Hepatocyte (in vitro differentiated cells): ENCODE measurements around the gene DIPK1A. TPM values are rescaled to one million over a fixed set of nuclear protein-coding genes. Genes with fewer than 3 reads are reported as not detected.

ENCODE experiments used
- DNase-seq: peaks from one replicate; pipeline ENCODE4 v3.0.0-alpha.2; 2016; ENCODE audit warnings: low spot score
- H2AFZ ChIP-seq: fragments of 200-600 bp; sonication (generic); 2 replicates; pipeline ENCODE4 v1.6.0; 2016; ENCODE audit warnings: antibody characterized with exemption, mild to moderate bottlenecking
- H3K27ac ChIP-seq: fragments of 200-600 bp; sonication (generic); 2 replicates; pipeline ENCODE4 v1.5.1; 2016; ENCODE audit warnings: mild to moderate bottlenecking
- H3K27me3 ChIP-seq: fragments of 200-600 bp; sonication (generic); 2 replicates; pipeline ENCODE4 v1.6.1; 2016
- H3K36me3 ChIP-seq: fragments of 200-600 bp; sonication (generic); replicated peaks from 2 replicates; pipeline ENCODE4 v1.5.1; 2016; ENCODE audit warnings: low read depth; ENCODE audit not compliant: insufficient read depth
- H3K4me1 ChIP-seq: fragments of 200-600 bp; sonication (generic); 2 replicates; pipeline ENCODE4 v1.5.1; 2016; ENCODE audit warnings: mild to moderate bottlenecking, moderate library complexity; ENCODE audit not compliant: insufficient read depth
- H3K4me2 ChIP-seq: fragments of 200-600 bp; sonication (generic); 2 replicates; pipeline ENCODE4 v1.6.0; 2016
- H3K4me3 ChIP-seq: fragments of 200-600 bp; sonication (generic); 2 replicates; pipeline ENCODE4 v1.5.1; 2016; ENCODE audit warnings: mild to moderate bottlenecking
- H3K79me2 ChIP-seq: fragments of 200-600 bp; sonication (generic); 2 replicates; pipeline ENCODE4 v1.6.0; 2017; ENCODE audit warnings: mild to moderate bottlenecking
- H3K9me2 ChIP-seq: fragments of 200-600 bp; sonication (generic); replicated peaks from 2 replicates; pipeline ENCODE4 v1.6.0; 2017; ENCODE audit warnings: mild to moderate bottlenecking; ENCODE audit not compliant: insufficient read depth
- H3K9me3 ChIP-seq: fragments of 200-600 bp; sonication (generic); 2 replicates; pipeline ENCODE4 v1.5.1; 2016; ENCODE audit warnings: low read depth, mild to moderate bottlenecking
- H4K20me1 ChIP-seq: fragments of 200-600 bp; sonication (generic); 2 replicates; pipeline ENCODE4 v1.6.0; 2016; ENCODE audit warnings: mild to moderate bottlenecking; ENCODE audit not compliant: insufficient read depth, poor library complexity, severe bottlenecking
- EZH2 ChIP-seq: fragments of 200-600 bp; sonication (generic); IDR thresholded peaks from 2 replicates; pipeline ENCODE4 v1.6.1; 2016; ENCODE audit warnings: antibody characterized with exemption, mild to moderate bottlenecking, borderline replicate concordance
- EZH2phosphoT487 ChIP-seq: fragments of 200-600 bp; sonication (generic); IDR thresholded peaks from one replicate; pipeline ENCODE4 v1.6.1; 2018; ENCODE audit warnings: antibody characterized with exemption, mild to moderate bottlenecking, low read depth, moderate library complexity; ENCODE audit not compliant: unreplicated experiment, severe bottlenecking
- WGBS: methylation state at CpG from one replicate; pipeline ENCODE4 v1.1.6; 2016; ENCODE audit warnings: low lambda C conversion rate; ENCODE audit errors: missing lambda C conversion rate; 5-methylcytosine and 5-hydroxymethylcytosine counted together
- polyA plus RNA-seq: library from polyadenylated mRNA; unstranded; fragments of >200 nt; fragmentation: Nextera tagmentation; extraction: Ambion mirVana; gene quantifications from 2 replicates; pipeline ENCODE4 v1.2.1, GENCODE V29; 2016
- total RNA-seq: library from RNA; depleted of rRNA; stranded (reverse); fragments of >200 nt; gene quantifications from 2 replicates; pipeline ENCODE4 v1.2.3, GENCODE V29; 2014
- TF ChIP-seq, protein P1 (sequence below): fragments of 200-600 bp; sonication (generic); IDR thresholded peaks from 2 replicates; pipeline ENCODE4 v1.5.1; 2016; ENCODE audit warnings: antibody characterized with exemption, mild to moderate bottlenecking; ENCODE audit not compliant: poor library complexity

The DIPK1A gene
- total and polyA plus RNA-seq, 2 experiments from 2014 or later: 18.0 to 19.7 TPM

- Histone ChIP-seq H3K4me3 (no peak overlapping the region), H3K27ac (no peak overlapping the region), H3K9me3 (no peaks in the 10 kb centered on the region), H3K79me2 (peaks cover 54% of the 10 kb centered on the region), H3K4me1 (peaks cover 3% of the 10 kb centered on the region), H3K4me2 (no peak overlapping the region), H3K27me3 (no peaks in the 10 kb centered on the region), H3K9me2 (no peaks in the 10 kb centered on the region), H2AFZ (no peak overlapping the region), H3K36me3 (no peaks in the 10 kb centered on the region), H4K20me1 (no peaks in the 10 kb centered on the region)
- DNase-seq: no peak
- no peak for TF ChIP-seq EZH2
- WGBS: 96% methylated on average over 3 of the region's 3 CpGs
Measured at GRCh38 chr1:92944901-92945747, 16.1 kb downstream of the DIPK1A start.

- no peak overlapping the region for H3K27ac ChIP-seq
- no peak overlapping the region for H2AFZ ChIP-seq
- H3K4me3 ChIP-seq: no peak overlapping the region
- H3K4me1 ChIP-seq: no peaks in the 10 kb centered on the region
- H3K36me3 ChIP-seq: no peaks in the 10 kb centered on the region
- no peaks in the 10 kb centered on the region for H3K9me2 ChIP-seq
- DNase-seq: no peak
- H3K27me3 ChIP-seq: no peaks in the 10 kb centered on the region
- 95% methylated on average over 4 of the region's 4 CpGs for WGBS
- H4K20me1 ChIP-seq: no peaks in the 10 kb centered on the region
- no peaks in the 10 kb centered on the region for H3K9me3 ChIP-seq
- H3K4me2 ChIP-seq: no peak overlapping the region
- H3K79me2 ChIP-seq: peaks cover 61% of the 10 kb centered on the region
- no peak for TF ChIP-seq EZH2phosphoT487
- TF ChIP-seq, protein P1, sequence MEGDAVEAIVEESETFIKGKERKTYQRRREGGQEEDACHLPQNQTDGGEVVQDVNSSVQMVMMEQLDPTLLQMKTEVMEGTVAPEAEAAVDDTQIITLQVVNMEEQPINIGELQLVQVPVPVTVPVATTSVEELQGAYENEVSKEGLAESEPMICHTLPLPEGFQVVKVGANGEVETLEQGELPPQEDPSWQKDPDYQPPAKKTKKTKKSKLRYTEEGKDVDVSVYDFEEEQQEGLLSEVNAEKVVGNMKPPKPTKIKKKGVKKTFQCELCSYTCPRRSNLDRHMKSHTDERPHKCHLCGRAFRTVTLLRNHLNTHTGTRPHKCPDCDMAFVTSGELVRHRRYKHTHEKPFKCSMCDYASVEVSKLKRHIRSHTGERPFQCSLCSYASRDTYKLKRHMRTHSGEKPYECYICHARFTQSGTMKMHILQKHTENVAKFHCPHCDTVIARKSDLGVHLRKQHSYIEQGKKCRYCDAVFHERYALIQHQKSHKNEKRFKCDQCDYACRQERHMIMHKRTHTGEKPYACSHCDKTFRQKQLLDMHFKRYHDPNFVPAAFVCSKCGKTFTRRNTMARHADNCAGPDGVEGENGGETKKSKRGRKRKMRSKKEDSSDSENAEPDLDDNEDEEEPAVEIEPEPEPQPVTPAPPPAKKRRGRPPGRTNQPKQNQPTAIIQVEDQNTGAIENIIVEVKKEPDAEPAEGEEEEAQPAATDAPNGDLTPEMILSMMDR: no peak
- TF ChIP-seq EZH2: no peak
Measured at GRCh38 chr1:92943502-92943847, 17.8 kb downstream of the DIPK1A start.

DNA sequence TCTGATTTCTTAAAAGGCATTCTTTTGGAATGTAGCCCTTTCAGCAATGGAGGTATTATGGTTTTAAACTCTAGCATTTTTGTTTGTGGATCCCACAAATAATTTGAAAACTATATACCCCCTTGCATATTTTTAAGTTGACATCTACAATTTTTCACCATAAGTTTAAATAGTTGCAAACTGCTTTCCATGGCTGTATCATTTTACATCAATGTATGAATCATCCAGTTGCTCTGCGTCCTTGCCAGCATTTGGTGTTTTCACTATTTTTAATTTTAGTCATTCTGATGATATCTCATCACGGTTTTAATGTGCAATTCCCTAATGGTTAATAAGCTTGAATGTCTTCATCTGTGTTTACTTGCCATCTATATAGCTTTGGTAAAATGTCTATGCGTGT, 20.7 kb downstream of the DIPK1A start:
- no peaks in the 10 kb centered on the region for H4K20me1 ChIP-seq
- H3K9me2 ChIP-seq: no peaks in the 10 kb centered on the region
- no peak overlapping the region for H3K27ac ChIP-seq
- WGBS: 94% methylated on average over 3 of the region's 3 CpGs
- peaks cover 38% of the 10 kb centered on the region for H3K79me2 ChIP-seq
- no peaks in the 10 kb centered on the region for H3K27me3 ChIP-seq
- no peak overlapping the region for H3K4me2 ChIP-seq
- DNase-seq: no peak
- TF ChIP-seq, protein P1: no peak
- TF ChIP-seq EZH2phosphoT487 (no peak), EZH2 (no peak)
- no peaks in the 10 kb centered on the region for H3K9me3 ChIP-seq
- no peaks in the 10 kb centered on the region for H3K4me1 ChIP-seq
- H3K36me3 ChIP-seq: no peaks in the 10 kb centered on the region
- H3K4me3 ChIP-seq: no peak overlapping the region
- no peak overlapping the region for H2AFZ ChIP-seq

DNA sequence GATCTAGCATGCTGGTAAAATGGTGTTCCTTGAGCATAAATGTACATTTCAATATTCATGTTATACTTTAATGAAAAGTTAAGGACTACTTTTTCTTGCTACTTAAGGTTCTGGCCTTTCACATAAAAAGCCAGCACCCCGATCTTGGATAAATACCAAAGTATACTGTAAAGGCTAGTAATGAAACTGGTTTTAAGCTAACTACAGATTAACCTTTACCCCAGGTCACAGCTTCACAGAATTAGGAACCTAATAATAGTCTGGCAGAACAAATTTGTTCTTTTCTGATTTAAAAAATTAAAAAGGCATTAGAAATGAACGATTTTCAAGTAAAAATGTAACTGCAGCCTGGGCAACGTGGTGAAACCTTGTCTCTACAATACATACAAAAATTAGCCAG, 23.5 kb downstream of the DIPK1A start:
- no peak overlapping the region for H3K27ac ChIP-seq
- H3K9me3 ChIP-seq: no peaks in the 10 kb centered on the region
- H3K36me3 ChIP-seq: no peaks in the 10 kb centered on the region
- H3K79me2 ChIP-seq: peaks cover 36% of the 10 kb centered on the region
- no peak overlapping the region for H2AFZ ChIP-seq
- H3K27me3 ChIP-seq: no peaks in the 10 kb centered on the region
- H3K4me2 ChIP-seq: no peak overlapping the region
- no peak overlapping the region for H3K4me3 ChIP-seq
- peaks cover 13% of the 10 kb centered on the region for H3K4me1 ChIP-seq
- no peak for DNase-seq
- no peak for TF ChIP-seq EZH2
- TF ChIP-seq, protein P1: no peak
- no peak for TF ChIP-seq EZH2phosphoT487
- H4K20me1 ChIP-seq: no peaks in the 10 kb centered on the region
- no peaks in the 10 kb centered on the region for H3K9me2 ChIP-seq
- 89% methylated on average over 3 of the region's 3 CpGs for WGBS
